NCI-H2171 treated with DMSO at 0.1 percent for 48 hours (cell line): ENCODE measurements around the gene CDKL2.

Experiments
- DNase-seq: peaks from one replicate; lab custom pipeline; 2025; lab: John Stamatoyannopoulos, UW

Gene CDKL2

DNA sequence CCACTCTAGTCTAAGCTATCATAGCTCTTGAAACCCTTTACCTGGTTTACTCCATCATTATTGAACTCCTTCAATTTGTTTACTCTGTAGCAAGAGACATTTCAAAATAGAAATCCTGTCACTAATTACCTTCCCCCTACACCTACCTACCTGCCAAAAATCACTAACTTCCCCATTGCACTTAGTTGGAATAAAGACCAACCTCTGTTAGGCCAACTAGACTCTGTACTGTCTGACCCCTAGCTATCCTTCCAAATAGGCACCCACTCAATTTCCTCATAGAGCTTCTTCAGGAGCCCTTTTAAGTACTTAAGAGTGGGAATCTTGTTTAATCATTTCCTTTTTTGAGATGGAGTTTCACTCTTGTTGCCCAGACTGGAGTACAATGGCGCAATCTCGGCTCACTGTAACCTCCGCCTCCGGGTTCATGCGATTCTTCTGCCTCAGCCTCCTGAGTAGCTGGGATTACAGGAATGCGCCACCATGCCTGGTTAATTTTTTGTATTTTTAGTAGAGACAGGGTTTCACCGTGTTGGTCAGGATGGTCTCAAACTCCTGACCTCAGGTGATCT, 8.9 kb upstream of the CDKL2 start:
- DNase-seq = no peak

DNA sequence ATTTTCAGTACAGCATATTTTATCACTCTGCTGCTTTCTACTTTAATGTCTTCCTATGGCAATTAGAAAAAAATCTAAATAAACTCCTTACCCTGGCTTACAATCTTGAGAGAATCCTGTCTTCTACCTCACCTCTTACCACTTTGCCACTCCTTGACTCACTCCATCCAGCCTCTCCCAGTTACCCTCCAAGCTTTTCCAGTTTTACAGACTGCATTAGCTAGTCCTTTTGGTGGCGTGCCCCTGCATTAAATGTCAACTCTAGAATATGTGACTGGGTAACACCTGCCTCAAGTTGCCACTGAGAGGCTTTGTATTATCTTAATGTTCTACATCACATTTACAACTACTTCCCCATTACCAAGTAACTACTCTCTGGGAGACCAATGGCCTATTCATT, 7.5 kb upstream of the CDKL2 start:
- DNase-seq = no peak

DNA sequence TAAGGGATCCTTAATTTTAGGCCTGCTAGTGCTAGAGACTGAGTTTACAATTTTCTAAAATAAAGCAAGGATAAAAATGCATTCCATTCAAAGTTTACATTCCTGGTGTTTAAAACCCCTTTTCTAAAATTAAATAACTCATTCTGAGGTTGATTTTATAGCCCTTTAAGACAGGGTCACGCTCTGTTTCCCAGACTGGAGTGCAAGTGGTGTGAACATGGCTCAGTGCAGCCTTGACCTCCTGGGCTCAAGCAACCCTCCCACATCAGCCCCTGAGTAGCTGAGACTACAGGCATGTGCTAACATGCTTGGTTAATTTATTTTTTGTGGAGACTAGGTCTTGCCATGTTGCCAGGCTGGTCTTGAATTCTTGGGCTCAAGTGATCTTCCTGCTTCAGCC, 6.8 kb upstream of the CDKL2 start:
- no peak for DNase-seq

DNA sequence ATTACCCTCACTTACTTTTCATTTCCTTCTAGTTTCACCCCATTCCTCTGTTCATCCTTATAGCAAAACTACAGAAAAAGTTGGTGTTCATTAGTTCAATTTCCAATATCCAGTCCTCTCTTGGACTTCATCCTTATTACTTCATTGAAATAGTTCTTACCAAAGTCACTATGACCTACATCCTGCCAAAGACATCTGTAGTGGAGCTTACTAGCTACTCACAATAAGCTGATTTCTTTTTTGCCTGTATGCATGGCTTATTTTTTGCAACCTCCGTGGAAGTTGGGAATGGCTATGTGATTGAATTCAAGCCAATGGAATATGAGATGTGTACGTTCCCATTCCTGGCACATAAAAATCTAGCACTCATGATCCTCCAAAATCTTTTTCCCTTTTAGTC, 4.6 kb upstream of the CDKL2 start:
- DNase-seq = no peak

DNA sequence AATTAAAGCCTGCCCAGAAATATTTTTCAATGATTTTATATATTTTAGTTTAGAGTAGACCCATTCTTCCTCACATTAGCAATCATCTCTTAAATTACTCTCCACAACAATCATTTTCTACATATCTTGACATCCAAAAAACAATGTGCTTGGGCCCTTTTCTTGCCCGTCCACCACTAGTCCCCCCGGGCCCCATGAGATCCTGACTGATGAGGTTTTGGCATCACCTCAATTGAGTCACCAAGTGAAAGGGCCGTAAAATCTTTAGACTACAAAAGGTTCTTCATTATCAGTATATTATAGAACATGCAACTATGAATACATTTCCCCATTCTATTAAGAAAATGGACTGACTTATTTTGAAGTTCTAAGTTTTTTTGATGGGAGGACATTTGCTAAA, 4.0 kb upstream of the CDKL2 start:
- no peak for DNase-seq

DNA sequence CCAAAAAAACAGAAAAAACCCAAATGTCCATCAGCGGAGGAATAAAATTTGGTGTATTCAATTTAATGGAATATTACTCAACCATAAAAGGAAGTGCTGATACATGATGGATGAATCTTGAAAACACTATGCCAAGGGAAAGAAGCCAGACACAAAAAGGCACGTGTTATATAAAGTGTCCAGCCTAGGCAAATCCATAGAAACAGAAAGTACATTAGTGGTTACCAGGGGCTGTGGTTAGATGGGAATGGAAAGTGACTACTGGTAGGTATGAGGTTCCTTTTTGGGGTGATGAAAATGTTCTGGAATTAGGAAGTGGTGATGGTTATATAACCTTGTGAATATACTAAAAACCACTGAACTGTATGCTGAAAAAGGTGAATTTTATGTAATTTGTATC, 3.5 kb upstream of the CDKL2 start:
- no peak for DNase-seq

DNA sequence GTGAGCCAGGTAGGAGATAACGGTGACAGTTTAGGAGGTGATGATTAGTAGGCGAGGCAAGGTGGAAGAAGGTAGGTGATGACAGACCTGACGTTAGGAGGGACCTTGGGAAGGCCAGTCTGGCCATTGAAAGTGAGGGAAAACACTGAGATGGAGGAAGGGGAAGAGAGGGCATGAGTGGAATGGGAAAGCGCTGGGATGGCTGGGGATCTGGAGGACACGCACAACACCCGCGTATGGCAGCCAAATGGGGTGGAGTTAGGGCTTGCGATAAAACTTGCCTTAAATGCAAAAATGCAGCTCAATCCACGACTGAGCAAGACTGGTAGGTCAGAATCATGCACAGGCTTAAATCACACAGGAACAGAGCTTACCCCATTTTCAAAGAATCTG, 605 bp upstream of the CDKL2 start:
- no peak for DNase-seq

DNA sequence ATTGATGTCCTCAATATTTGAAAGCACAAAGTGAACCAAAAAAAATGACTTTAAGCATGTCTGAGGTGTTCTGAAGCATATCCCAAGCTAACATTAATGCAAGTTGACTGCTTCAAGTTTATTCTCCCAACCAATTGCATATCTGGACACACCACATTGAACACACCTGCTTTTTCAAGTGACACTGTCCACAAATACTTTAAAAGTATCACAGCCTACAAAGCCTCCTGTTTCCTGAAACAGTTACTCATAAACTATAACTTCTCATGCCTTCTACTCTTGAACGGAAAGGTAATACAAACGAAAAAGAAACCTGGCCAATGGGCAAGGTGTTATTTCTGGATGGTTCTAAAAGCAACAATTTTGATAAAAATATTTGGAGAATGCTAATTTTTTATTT, 1.1 kb downstream of the CDKL2 start:
- no peak for DNase-seq

DNA sequence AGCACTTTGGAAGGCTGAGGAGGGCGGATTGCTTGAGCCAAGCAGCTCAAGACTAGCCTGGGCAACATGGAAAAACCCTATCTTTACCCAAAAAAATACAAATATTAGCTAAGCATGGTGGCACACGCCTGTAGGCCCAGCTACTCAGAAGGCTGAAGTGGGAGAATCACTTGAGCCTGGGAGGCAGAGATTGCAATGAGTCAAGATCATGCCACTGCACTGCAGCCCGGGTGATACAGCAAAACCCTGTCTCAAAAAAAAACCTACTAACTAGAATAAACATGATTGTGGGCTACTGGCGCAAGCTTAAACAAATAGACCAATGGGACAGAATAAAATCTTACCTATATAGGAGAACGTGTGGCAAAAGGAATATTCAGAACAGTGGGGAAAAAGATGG, 7.3 kb downstream of the CDKL2 start:
- no peak for DNase-seq

DNA sequence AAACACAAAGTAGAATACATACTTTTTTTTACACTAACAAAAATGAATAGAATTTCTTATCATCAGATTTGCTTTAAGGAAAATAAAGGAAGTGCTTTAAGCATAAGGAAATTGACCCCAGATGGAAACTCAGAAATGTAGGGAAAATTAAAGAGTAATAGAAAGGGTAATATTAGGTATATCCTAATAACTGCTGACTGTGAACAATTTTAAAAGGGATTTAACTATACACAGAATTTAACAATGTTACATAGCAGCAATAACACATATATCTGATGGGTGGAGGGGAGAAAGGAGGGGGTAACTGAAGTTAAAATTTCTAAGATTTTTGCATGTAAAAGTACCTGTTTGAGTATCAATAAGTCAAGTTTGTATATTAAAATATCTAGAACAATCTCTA, 8.6 kb downstream of the CDKL2 start:
- DNase-seq = no peak

DNA sequence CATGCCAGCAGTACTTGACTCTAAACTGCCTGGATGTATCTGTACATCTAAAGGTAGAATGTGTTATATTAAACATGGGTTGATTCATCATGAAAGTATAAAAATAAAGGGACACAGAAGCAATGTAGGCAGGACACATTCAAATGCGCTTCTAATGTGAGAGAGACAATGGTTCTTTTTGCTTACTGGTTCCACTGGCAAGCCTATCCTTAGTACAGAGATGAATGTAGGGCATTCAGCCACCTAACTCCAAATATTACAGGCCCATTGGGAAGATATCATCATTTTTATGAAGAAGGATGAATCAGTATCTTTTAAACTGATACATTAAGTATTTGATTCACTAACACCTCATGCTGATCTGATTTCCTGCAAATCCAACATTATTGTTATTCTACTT, 18.0 kb downstream of the CDKL2 start:
- no peak for DNase-seq

DNA sequence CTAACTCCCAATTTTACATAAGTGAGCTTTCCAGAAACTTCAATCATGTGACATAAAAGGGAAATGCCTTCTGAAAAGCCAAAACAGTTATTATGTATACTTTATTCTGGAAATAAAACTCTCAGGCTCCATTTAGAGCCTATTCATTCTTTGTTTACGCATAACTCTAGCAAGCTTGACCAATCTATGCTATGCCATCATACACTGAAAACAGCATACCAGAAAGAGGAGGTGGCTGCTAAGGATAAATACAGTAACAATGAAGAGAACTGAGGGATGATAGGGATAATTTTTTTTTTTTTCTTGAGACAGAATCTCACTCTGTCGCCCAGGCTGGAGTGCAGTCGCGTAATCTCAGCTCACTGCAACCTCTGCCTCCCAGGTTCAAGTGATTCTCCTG, 24.4 kb downstream of the CDKL2 start:
- no peak for DNase-seq

DNA sequence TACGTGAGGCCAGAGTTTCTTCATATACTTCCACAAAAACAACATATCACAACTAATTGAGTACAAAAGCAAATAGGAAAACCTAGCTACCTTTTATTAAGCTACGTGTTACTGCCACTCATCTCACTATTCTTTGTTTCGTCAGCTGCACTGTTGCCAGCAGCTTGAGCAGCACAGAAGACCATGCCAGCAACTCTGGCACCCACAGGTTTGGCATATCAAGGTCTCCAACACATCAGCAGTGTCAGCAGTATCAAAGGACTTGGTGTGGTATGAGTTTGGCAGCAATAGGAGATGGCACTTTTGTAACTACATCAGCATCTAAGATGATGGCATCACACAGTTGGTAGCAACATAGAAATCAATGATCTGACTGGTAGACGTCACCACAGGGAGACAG, 30.7 kb downstream of the CDKL2 start:
- DNase-seq = no peak

DNA sequence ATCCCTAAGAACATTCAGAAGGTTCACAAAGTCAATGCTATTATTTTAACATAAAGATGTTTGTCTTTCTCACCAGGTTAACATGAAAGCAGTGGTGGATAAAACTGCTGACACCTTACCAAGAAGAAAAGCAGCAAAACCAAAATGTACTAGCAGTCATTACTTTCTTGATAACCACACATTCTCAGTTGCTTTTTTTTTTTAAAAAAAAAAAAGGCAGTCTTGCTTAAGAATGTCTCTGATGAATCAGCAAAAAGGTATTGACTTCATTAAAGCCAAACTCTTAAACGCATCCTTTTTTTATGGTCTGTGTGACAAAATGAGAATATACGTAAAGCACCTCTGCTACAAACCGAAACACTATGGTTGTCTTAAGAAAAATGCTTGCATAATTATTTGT, 31.9 kb downstream of the CDKL2 start:
- DNase-seq = no peak

DNA sequence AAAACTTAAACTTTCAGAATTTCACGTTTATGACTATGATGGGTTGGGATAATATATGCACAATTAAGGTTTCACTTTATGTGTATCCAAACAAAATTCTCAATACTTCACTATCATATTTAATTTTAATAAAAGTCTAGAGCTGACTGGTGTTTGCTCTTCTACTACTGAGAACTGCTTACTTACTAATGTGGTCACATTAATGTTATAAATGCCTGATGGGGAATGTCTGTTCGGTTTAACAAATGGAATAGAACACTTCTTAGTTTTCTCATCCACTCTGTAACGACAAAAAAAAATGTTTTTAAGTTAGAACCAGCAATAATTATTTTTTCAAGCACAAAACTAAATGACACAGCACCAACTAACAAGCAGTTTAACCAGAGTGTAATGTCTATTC, 34.3 kb downstream of the CDKL2 start:
- no peak for DNase-seq

DNA sequence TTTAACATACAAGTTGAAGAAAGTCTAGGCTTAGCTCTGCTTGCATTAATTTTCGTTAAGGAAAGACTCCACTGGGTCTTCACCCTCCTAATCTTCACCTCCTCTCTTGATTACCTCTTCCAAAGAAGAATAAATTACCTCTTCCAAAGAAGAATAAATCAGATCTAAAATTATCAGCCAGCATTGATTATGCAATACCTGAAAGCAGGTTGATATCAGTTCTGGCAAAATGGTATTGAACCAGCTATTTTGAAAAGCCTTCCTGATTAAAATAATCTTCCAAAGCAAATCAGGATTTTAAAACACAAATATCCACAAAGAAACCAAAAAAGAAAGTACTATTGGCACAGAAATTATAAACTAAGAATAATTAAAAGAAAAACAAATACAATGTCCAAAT, 36.9 kb downstream of the CDKL2 start:
- no peak for DNase-seq

DNA sequence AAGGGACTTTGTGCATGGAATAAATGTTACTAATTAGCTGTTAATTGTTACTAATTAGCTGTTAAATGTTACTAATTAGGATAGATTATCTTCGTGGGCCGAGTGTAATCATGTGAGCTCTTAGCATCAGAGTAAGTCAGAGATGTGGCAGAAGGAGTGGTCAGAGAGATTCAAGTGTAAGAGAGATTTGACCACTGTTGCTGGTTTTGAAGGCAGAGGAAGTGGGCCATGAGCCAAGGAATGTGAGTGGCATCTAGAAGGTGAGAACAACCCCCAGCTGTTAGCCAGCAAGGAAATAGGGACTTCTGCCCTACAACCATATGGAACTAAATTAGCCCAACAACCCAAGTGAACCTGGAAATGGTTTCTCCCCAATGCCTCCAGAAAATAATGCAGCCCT, 46.3 kb downstream of the CDKL2 start:
- DNase-seq = no peak

DNA sequence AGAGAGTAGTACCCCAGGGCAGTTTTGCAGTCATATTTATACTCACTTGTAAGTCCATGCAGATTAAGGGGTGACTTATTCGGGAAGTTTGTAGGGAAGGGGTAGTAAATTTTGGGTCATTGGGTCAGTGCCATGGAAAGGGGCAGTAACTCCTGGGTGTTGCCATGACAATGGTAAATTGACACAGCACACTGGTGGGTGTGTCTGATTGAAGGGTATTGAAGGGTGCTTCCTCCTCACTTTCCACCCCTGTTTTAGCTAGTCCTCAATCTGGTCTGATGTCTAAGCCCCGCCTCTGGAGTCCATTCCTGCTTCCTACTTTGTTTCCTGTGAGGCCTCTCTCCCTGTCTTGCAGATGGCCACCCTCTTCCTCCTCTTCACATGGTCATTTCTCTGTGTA, 62.6 kb downstream of the CDKL2 start:
- no peak for DNase-seq

DNA sequence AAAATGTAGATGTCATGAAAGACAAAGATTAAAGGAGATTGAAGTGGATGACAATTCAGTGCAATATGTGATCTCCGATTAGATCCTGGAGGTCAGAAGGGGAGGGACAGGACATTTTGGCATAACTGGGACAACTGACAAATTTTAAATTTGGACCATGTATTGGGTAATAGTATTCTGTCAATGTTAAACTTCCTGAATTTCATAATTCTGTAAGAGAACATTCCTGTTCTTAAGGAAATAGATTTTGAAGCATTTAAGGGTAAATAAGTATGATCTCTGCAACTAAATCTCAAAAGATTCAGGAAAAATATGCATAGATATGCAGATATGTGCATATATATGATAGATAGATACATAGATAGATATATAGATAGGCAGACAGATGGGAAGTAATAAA, 63.4 kb downstream of the CDKL2 start:
- no peak for DNase-seq

DNA sequence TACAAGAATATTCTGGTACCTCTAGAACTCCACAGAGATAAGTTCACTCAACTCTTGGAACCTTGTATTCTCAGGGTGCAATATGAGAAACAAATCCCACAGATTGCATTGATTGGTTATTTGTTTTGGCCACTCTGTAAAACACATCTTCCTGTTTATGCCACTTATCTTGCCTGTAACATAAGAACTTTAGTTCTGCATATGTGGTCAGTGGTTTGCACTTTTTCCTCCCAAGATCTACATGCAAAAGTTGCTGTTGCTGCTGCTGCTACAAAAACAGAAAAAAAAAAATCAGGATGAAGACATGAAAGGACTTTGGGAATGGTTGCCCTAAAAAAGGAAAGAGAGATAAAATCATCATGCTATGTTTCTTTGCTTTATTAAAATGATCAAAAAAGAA, 64.8 kb downstream of the CDKL2 start:
- no peak for DNase-seq

DNA sequence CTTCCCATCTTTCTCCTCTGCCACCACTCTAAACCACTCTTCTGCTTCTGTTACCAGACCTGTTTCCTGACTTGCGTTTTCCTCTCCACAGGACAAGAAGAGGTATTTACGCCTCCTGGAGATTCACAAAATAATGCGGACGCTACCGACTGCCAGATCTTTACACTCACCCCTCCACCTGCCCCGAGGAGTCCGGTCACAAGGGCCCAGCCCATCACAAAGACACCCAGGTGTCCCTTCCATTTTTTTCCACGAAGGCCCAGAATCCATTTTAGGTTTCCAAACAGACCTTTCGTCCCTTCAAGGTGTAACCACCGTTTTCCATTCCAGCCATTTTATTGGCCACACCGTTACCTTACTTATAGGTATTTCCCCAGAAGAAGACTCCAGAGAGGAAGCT, 66.3 kb downstream of the CDKL2 start:
- DNase-seq = no peak

DNA sequence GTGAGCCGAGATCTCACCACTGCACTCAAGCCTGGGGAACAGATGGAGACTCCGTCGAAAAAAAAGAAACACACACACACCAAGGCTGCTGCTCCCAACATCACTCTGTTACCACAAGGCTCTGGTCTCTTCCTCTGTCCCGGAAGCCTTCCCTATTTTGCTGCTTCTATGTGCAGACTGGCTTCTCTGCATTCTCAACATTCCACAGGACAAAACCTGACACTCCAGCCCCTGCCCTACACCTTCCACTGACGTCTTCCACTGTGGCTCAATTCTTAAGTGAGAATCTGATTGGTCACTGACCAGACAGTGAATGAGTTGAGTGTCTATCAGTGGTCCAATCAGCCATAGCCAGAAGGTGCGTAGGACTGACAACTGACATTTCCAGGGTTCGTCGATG, 68.5 kb downstream of the CDKL2 start:
- peak; percentile 25 for DNase-seq

DNA sequence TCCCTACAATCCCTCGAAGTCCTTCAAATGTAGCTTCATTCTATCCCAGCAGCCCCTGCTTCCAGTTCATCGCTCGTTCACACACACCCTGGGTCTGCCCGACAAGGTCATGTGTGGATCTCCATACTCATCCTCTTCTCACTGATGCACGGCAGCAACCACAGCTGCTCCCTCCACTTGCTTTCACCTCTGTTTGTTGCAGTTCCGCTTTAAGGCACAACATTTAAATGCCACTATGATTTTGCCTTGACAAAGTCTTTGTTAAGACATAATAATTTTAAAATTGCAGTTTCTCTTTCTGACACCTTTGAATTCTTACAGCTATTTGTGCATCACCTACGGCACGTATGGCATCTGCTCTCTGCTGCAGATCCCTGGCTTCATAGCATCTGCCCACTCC, 72.6 kb downstream of the CDKL2 start:
- no peak for DNase-seq

DNA sequence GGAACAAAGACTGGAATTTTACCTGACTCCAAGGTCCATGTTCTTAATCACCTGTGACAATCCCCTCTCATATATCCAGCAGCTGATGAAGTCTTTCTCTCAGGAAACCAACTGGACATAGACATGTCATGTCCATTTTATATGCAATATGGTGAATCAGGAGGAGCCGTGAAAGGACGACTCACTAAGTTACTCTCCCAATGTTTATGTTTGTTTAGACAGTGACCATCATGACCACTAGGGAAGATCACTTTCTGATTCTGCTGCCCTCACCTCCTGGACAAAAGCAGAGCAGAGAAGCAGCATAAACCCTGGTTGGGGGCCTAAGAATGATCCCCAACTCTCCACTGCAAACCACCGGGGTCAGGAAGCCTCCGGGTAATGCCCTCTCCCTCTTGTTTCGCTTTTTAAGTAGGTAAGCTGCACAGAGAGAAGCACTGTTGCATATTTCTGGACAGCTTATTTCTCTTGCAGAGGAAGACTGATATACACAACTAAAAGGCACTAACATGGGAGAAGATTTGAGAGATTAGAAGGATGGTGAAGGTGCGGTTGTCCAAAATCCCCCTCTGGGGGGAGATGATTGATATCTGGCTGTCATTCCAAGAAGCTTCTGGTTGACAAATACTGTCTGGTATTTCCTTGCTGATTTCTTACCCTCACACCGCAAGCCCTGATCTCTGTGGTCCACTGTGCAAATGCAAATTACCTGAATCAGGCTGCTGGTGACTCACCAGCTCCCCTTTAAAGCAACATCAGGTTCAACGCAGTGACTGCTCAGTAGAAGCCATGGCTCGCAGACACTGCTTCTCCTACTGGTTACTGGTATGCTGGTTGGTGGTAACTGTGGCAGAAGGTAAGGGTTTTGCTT, 74.8 kb downstream of the CDKL2 start, which contains the start of gene ODAPH:
ODAPH (plus strand) TSS at position 773 of the 871 bp plus-strand sequence; CDS start at position 790, 17 bp downstream.
- no peak for DNase-seq
